ENCODE measurements around the gene TTC7B.

Gene TTC7B

DNA sequence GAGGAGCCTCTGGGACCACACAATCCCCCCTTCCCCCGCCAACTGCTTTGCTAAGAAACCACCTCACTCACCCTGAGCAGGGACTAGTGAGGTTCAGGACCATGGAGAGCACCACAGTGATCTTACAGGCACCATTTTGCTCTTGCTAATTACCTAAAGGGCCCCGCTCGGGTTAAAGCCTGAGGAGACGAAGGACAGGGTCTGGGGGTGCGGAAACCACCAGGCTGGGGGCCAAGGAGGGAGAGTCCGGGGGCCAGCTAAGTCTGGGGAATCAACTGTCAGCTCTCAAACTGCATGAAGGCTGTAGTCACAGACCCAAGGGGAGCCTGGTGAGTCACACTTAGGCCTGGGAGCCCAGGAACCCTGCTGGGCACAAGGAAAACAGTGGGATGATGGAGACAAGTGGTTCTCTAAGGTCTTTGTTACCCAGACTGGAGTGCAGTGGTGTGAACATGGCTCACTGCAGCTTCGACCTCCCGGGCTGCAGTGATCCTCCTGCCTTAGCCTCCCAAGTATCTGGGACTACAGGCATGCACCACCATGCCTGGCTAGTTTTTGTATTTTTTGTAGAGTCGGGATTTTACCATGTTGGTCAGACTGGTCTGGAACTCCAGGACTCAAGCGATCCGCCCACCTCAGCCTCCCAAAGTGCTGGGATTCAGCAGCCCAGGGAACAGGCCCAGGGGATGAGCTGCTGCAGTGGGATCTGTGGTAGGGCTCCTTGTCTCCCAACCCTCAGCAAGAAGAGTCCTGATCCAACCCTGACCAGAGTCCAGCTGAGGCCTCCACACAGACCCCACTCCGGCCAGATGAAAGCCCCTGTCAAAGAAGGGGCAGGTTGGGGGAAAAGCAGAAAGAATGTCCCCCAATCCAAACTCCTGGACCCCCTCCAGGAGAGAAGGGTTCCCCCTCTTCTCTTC lies 320.6 kb downstream of the TTC7B start:
- Mint-ChIP-seq H3K36me3 (no peaks in the 10 kb centered on the region), H3K9me3 (no peaks in the 10 kb centered on the region), H3K27me3 (peaks cover 5% of the 10 kb centered on the region), H3K27ac (no peak overlapping the region), H3K4me1 (peaks cover 3% of the 10 kb centered on the region), H3K4me3 (no peak overlapping the region)

DNA sequence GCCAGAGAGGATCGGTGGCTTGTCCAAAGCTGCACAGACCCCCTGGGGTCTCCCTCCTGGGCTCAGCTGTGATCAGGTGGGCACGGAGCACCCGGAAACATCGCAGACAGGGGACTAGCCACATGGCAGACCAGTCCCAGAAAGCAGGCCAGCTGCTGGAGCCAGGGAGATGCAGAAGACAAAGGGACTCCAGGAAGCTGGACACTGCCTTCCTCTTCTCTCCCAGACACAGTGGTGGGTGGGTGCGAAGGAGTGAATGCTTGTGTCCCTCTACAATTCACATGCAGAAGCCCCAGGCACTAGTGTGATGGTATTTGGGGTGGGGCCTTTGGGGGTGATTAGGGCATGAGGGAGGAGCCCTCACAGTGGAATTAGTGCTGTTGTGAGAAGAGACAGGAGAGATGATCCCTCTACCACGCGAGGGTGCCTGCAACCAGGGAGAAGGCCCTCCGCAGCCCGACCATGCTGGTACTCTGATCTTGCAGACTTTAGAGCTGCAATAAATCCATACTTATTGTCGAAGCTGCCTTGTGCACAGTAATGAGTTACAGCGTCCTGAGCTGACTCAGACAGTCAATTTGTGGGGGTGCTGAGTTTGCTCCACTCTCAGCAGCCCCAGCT lies 324.2 kb downstream of the TTC7B start:
- Mint-ChIP-seq H3K27ac (no peak overlapping the region), H3K4me3 (no peak overlapping the region)

DNA sequence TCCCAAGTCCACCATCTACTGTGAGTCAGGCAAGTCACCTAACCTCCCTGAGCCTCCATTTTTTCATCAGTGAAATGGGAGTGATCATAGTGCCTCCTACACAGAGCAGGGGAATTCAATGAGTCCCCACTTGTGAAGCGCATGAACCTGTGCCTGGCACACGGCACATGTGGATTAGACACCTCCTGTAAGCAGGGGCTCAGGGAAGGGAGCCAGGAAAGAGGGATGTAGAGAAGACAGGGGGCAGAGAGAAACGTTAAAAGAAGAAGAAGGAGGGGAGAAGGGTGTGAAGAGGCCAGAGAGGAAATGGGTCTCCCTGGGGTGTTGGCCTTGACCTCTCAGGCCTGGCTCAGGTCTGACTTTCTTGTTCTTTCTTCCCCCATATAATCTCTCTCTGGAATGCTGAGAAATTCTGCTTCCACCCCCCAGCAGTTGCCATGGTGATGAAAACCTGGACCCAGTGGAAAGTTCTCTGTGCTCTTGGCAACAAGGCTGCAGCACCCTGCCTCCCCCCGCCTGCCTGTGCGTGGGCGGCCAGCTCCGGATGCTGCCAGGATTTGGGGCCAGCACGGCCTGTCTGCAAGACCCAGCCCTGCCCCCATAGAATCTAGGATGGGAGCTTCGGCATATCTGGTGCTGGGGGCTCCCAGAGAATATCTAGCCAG lies 324.9 kb downstream of the TTC7B start:
- H3K4me1 Mint-ChIP-seq: no peaks in the 10 kb centered on the region
- H3K9me3 Mint-ChIP-seq: no peaks in the 10 kb centered on the region
- no peaks in the 10 kb centered on the region for H3K36me3 Mint-ChIP-seq
- no peaks in the 10 kb centered on the region for H3K27me3 Mint-ChIP-seq
- no peak overlapping the region for H3K4me3 Mint-ChIP-seq
- no peak overlapping the region for H3K27ac Mint-ChIP-seq

More for the DNA sequence above, 324.2 kb downstream of the TTC7B start:
- no peaks in the 10 kb centered on the region for H3K36me3 Mint-ChIP-seq
- H3K9me3 Mint-ChIP-seq: no peaks in the 10 kb centered on the region
- no peaks in the 10 kb centered on the region for H3K27me3 Mint-ChIP-seq
- H3K4me1 Mint-ChIP-seq: no peaks in the 10 kb centered on the region

DNA sequence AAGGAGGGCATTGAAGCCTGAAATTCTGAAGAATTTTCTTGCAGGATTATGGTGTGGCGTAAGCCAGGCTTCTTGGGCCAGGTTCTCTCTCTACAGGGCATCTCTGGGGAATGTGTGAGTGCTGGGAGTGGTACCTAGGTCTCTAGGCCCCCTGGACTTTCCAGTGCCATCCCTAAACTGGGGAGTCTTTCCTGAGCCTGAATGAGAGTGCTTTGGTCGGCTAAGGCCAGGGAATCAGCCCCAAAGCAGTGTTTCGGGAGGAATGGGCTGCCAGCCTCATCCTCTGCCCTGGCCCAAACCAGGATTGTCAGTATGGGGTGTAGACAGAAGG lies 325.5 kb downstream of the TTC7B start:
- Mint-ChIP-seq H3K27me3 (no peaks in the 10 kb centered on the region), H3K9me3 (no peaks in the 10 kb centered on the region), H3K27ac (no peak overlapping the region), H3K4me3 (no peak overlapping the region), H3K36me3 (no peaks in the 10 kb centered on the region), H3K4me1 (no peaks in the 10 kb centered on the region)

DNA sequence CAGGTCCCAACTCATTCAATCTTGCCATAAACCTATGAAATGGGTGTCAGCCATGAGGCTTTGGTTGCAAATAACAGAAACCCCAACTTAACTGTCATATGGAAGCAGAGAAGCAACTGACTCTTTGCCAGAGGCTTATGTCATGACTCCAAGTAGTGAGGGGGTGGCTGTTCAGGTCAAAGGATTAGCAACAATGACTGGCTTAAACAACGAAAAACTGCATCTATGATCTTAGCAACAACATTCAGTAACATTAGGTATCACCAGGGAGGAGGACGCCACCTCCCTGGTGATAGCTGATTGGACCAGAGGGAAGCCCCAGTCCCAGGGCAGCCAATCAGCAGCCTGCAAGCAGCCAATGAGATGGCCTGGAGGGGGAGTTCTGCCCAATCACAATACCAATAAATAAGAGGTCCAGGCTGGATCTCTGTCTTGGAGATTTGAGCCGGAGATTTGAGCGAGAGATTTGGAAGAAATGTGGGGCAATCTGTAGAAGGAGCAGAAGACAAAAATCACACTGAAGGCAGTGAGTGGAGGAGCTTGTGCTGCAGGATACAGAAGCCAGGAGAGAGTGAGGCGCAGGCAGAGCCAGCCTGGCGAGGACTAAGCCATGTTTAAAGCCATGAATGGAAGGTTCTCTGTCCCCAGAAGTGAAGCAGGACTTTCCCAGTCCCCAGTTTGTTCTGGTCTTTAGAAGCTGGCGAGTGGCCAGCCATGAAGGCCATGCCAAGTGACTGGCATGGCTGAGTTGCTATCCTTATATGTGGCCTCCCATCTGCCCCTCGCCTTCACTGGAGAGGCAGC lies 326.1 kb downstream of the TTC7B start:
- no peak overlapping the region for H3K27ac Mint-ChIP-seq
- H3K9me3 Mint-ChIP-seq: no peaks in the 10 kb centered on the region
- no peaks in the 10 kb centered on the region for H3K27me3 Mint-ChIP-seq
- no peak overlapping the region for H3K4me3 Mint-ChIP-seq
- H3K36me3 Mint-ChIP-seq: no peaks in the 10 kb centered on the region
- H3K4me1 Mint-ChIP-seq: no peaks in the 10 kb centered on the region

DNA sequence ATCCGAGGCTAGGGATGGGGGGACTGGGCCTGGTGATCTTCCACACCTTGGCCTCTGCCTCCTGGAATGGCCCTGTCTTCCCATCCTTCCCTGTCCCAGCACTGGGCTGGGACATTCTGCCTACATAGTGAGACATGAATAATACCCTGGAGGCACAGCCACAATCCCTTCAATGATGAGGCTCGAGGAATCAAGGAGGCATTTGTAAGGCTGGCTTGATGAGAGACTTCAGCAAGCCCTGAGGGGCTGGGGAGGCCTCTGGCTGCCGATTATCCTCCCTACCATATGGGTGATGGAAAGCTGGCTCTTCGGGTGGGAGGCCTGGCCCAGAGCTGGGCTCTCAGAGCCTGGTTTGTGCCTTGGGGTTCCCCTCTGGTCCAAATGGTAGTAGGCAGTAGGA lies 326.9 kb downstream of the TTC7B start:
- Mint-ChIP-seq H3K27me3 (no peaks in the 10 kb centered on the region), H3K4me3 (no peak overlapping the region), H3K36me3 (no peaks in the 10 kb centered on the region)

DNA sequence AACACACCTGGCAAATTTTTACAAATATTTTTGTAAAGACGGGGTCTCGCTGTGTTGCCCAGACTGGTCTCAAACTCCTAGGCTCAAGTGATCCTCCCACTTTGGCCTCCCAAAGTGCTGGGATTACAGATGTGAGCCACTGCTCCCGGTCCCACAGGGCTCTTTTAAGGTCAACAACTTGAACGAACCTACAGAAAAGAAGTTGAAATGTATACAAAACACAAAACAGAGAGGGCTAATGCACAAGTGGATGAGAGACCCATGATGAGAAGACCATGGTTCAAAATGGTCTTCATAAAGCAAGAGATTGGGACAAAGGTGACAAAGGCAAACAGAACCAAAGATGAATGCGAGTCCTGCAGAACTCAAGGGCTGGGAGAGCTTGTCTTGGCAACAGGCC lies 328.0 kb downstream of the TTC7B start:
- Mint-ChIP-seq H3K36me3 (no peaks in the 10 kb centered on the region), H3K4me1 (peaks cover 12% of the 10 kb centered on the region), H3K9me3 (no peaks in the 10 kb centered on the region), H3K4me3 (no peak overlapping the region), H3K27ac (no peak overlapping the region), H3K27me3 (no peaks in the 10 kb centered on the region)

More for the DNA sequence above, 326.9 kb downstream of the TTC7B start:
- no peak overlapping the region for H3K27ac Mint-ChIP-seq
- H3K4me1 Mint-ChIP-seq: peaks cover 3% of the 10 kb centered on the region
- H3K9me3 Mint-ChIP-seq: no peaks in the 10 kb centered on the region

DNA sequence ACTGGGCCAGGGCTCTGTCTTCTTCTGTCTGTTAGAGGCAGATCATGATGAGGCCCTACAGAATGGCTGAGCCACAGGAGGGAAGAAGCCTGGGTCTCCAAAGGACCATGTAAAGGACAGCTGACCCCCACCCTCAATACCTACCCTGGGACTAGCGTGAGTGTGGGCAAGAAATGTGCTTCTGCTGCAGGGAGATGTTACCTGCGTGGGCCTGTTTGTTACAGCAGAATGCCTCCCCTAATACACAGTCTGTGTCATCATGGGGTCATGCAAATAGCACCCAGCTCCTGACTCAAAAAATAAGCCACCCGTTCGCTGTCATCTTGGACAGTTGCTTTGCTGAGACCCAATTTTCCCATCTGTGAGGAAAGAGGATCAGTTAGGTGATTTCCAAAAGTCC lies 328.8 kb downstream of the TTC7B start:
- no peak overlapping the region for H3K27ac Mint-ChIP-seq
- H3K9me3 Mint-ChIP-seq: no peaks in the 10 kb centered on the region
- no peaks in the 10 kb centered on the region for H3K27me3 Mint-ChIP-seq
- no peak overlapping the region for H3K4me3 Mint-ChIP-seq
- H3K36me3 Mint-ChIP-seq: no peaks in the 10 kb centered on the region
- peaks cover 16% of the 10 kb centered on the region for H3K4me1 Mint-ChIP-seq

DNA sequence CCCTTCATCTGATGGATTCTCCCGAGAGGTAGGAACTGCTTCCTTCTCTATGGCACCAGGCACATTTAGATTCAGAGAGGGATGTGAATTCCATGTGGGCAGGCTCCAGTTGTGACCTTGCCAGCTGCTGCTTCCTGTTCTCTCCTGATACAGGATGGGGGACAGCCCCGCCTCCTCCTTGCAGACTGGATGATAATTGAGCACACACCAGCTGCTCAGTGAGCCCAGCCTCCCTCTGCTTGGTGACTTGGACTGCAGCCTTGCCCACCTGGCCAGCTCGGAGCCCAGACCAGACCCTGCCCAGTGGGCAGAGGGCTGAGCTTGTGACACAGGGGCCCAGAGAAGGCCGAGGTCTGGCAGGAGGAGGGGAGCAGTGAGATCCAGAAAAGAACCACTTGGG lies 329.2 kb downstream of the TTC7B start:
- peaks cover 16% of the 10 kb centered on the region for H3K4me1 Mint-ChIP-seq
- H3K27me3 Mint-ChIP-seq: no peaks in the 10 kb centered on the region
- H3K27ac Mint-ChIP-seq: no peak overlapping the region
- no peaks in the 10 kb centered on the region for H3K9me3 Mint-ChIP-seq
- H3K36me3 Mint-ChIP-seq: no peaks in the 10 kb centered on the region
- H3K4me3 Mint-ChIP-seq: no peak overlapping the region

DNA sequence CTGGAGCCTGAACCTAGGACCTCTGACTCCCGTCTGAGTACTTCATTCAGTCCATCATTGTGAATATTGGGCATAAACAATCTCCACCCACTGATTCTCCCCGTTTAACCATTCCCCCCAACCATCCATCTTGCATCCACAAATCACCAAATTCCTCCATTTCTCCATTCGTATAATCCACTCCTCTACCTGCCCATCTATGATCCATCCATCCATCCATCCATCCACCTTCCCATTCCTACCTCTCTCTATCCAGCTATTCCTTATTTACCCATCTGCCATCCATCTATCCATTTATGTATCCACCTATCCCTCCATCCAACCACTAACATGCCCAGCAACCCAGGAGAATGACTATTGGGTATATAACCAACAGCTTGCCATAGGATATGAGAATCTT lies 331.9 kb downstream of the TTC7B start:
- Mint-ChIP-seq H3K9me3 (peaks cover 10% of the 10 kb centered on the region), H3K27ac (peak overlapping the region; percentile 24), H3K36me3 (no peaks in the 10 kb centered on the region), H3K27me3 (peaks cover 8% of the 10 kb centered on the region), H3K4me1 (peaks cover 16% of the 10 kb centered on the region), H3K4me3 (no peak overlapping the region)

DNA sequence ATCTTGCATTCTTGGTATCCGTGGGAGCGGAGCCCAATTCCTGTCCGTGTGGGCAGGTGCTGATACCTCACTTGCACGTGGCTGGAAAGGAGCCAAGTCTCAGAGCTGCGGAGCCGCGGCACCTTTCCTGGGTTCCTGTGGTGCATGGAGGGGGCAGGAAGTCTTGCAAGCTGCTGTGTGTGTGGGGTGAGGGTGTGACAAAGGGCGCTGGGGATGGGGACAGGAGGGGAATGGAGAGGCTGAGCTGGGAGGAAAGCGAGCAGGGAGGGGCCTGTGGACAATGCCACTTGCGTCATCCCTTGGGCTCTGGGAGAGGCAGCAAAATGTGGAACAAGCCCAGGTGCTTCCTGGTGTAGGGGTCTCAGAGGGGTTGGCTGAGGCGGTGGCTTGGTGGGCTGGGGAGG lies 332.7 kb downstream of the TTC7B start:
- H3K4me1 Mint-ChIP-seq: peaks cover 16% of the 10 kb centered on the region
- peaks cover 8% of the 10 kb centered on the region for H3K27me3 Mint-ChIP-seq
- H3K36me3 Mint-ChIP-seq: no peaks in the 10 kb centered on the region
- H3K4me3 Mint-ChIP-seq: peak overlapping the region; percentile 34
- H3K9me3 Mint-ChIP-seq: peaks cover 10% of the 10 kb centered on the region
- H3K27ac Mint-ChIP-seq: no peak overlapping the region

DNA sequence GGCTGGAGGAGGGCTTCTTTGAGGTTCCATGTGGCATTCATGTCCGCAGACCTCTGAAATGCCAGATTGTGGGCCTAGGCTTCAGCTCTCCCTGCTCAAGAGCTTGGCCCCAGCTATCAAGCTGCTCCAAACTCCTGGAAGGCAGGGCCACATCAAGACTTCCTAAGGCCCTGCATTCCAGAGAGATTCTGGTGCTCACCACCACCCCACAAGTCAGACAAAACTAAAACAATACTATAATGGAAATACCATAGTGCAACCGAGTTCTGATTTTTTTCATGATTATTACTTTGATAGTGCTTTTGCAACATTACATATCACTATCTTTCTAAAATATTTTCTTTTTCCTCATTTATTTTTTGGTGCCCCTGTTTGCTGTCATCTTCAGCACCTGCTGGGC lies 333.1 kb downstream of the TTC7B start:
- peaks cover 10% of the 10 kb centered on the region for H3K9me3 Mint-ChIP-seq
- H3K27me3 Mint-ChIP-seq: peaks cover 8% of the 10 kb centered on the region
- H3K27ac Mint-ChIP-seq: no peak overlapping the region
- H3K36me3 Mint-ChIP-seq: no peaks in the 10 kb centered on the region
- H3K4me1 Mint-ChIP-seq: peaks cover 16% of the 10 kb centered on the region
- peak overlapping the region; percentile 34 for H3K4me3 Mint-ChIP-seq

DNA sequence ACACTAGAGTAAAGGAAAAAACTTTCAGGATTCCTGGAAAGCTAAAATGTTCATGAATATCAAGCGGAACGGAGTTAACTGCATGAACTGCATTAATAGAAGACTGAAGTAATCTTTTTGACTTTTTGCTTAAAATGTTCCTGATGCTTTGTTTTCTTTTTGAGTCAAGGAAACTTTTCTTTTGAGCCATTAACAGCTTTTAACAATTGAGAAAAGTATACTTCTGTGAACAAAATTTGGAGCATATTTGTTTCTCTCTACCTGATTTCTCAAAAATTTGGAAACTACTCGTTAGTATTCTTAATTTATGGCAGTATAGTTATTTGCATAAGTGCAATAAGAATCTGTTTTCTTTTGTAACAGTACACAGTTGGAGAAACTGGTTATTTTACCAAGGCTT lies 340.9 kb downstream of the TTC7B start:
- Mint-ChIP-seq H3K4me1 (no peaks in the 10 kb centered on the region), H3K36me3 (peaks cover 10% of the 10 kb centered on the region), H3K27me3 (peaks cover 15% of the 10 kb centered on the region), H3K27ac (no peak overlapping the region), H3K9me3 (peaks cover 15% of the 10 kb centered on the region), H3K4me3 (no peak overlapping the region)
